Right cardiac atrium (tissue), 5 donors: ENCODE results near the gene SPATA33. TPM values are rescaled to one million over a fixed set of nuclear protein-coding genes. Genes with fewer than 3 reads are reported as not detected.
A peak's percentile ranks its signal among the peaks of the same experiment; 100 is the strongest.

Experiments used
- ATAC-seq, 2 donors: fragments of 200-7000 bp; cut with Tn5 transposase; one replicate each; pipeline versions ENCODE4 v1.8.0 to v1.9.1; 2020; ENCODE audit warnings: moderate library complexity in 2 of 2, mild to moderate bottlenecking in 1 of 2
- DNase-seq, 3 donors: peaks; one replicate each; pipeline ENCODE4 v3.0.0-alpha.2; 2020
- H3K27ac ChIP-seq: one replicate; pipeline ENCODE4 v1.5.1; 2013; ENCODE audit warnings: mild to moderate bottlenecking, low read length, control low read depth, moderate library complexity
- H3K27me3 ChIP-seq: one replicate; pipeline ENCODE4 v1.6.1; 2013; ENCODE audit not compliant: control insufficient read depth, insufficient read depth
- H3K4me1 ChIP-seq: one replicate; pipeline ENCODE4 v1.6.1; 2013; ENCODE audit warnings: low read length; ENCODE audit not compliant: control insufficient read depth, insufficient read depth
- H3K4me3 ChIP-seq: one replicate; pipeline ENCODE4 v1.5.1; 2013; ENCODE audit warnings: low read length, control low read depth
- H3K9me3 ChIP-seq: one replicate; pipeline ENCODE4 v1.6.1; 2013; ENCODE audit warnings: low read length; ENCODE audit not compliant: control insufficient read depth
- WGBS: extraction: QIAGEN DNeasy Blood & Tissue Kit; methylation state at CpG from one replicate; pipeline ENCODE4 v1.1.7; 2013; 5-methylcytosine and 5-hydroxymethylcytosine counted together
- intact Hi-C, 4 donors: fragments of 100-400 bp; cut with DNase I; formaldehyde crosslinking; loops; one replicate each; pipeline versions ENCODE4 v1.11.0 to v1.14.0; 2022 to 2023
- polyA plus RNA-seq: library from polyadenylated mRNA; stranded (reverse); fragments of 200-250 nt; gene quantifications from one replicate; pipeline ENCODE4 v1.2.3, GENCODE V29; 2013
- total RNA-seq, 4 donors: library from RNA; stranded (reverse); fragmentation: NEBNext Ultra II Directional; extraction: Animal tissue kit (Norgen Biotek cat#: 25700); gene quantifications; one replicate each; pipeline ENCODE4 v1.2.1, GENCODE V29; 2021
- donor health status: healthy with polysubstance abuse.
- donor health status: DM: no; HTN: yes; CAD: no.
- donor health status: DM: no; HTN: no; CAD: no.
- donor health status: DM: no; HTN: yes; CAD: no; lungs with severe emphysema.
- donor health status: DM: yes; HTN: yes; CAD: no.

Gene SPATA33
- total and polyA plus RNA-seq, 5 donors: 1.4 to 5.3 (median 2.9) TPM

GRCh38 chr16:89716916-89717687 lies 59.5 kb downstream of the SPATA33 start:
- Histone ChIP-seq H3K27ac (no peak overlapping the region), H3K4me3 (no peak overlapping the region), H3K9me3 (no peaks in the 10 kb centered on the region), H3K27me3 (no peaks in the 10 kb centered on the region), H3K4me1 (peaks cover 3% of the 10 kb centered on the region)
- DNase-seq: peak in 1 of 3 donors; percentile 56
- ATAC-seq: no peak
- intact Hi-C loops: no loop called here
- WGBS: 87% methylated on average over 29 of the region's 29 CpGs

- no peak for DNase-seq
- WGBS: 86% methylated on average over 24 of the region's 24 CpGs
Measured at GRCh38 chr16:89717688-89718505, 60.3 kb downstream of the SPATA33 start.

More at GRCh38 chr16:89717688-89718505, 60.3 kb downstream of the SPATA33 start:
- H3K4me1 ChIP-seq: peaks cover 8% of the 10 kb centered on the region
- no peak overlapping the region for H3K27ac ChIP-seq
- no peak overlapping the region for H3K4me3 ChIP-seq
- no peaks in the 10 kb centered on the region for H3K27me3 ChIP-seq
- intact Hi-C loops: no loop called here
- no peak for ATAC-seq
- no peaks in the 10 kb centered on the region for H3K9me3 ChIP-seq

Other genes starting within 250 kb of the SPATA33 start
- 10 to 100 TPM; 92.6 to 98.9 (median 96.9) TPM for gene ANKRD11, start 167.3 kb upstream of the SPATA33 start, total RNA-seq
- gene ANKRD11, start 167.3 kb upstream of the SPATA33 start, polyA plus RNA-seq: 75.3 TPM
- 100 to 1,000 TPM in 1 of 4 donors, 10 to 100 TPM in 3; 81.9 to 101 (median 88.6) TPM for gene SPG7, start 149.4 kb upstream of the SPATA33 start, total RNA-seq
- 96.7 TPM for gene SPG7, start 149.4 kb upstream of the SPATA33 start, polyA plus RNA-seq
- gene RPL13, start 97.2 kb upstream of the SPATA33 start, total RNA-seq: 1,000 to 10,000 TPM; 1,148 to 1,505 (median 1,262) TPM
- 3,185 TPM for gene RPL13, start 97.2 kb upstream of the SPATA33 start, polyA plus RNA-seq
- gene CPNE7, start 82.1 kb upstream of the SPATA33 start, total RNA-seq: not detected
- gene CPNE7, start 82.1 kb upstream of the SPATA33 start, polyA plus RNA-seq: not detected
- gene DPEP1, start 44.2 kb upstream of the SPATA33 start, total RNA-seq: under 1 TPM in 2 of 4 donors, not detected in 2; 0.31 to 0.53 TPM
- gene DPEP1, start 44.2 kb upstream of the SPATA33 start, polyA plus RNA-seq: 0.18 TPM
- 10 to 100 TPM; 36.2 to 48.8 (median 38.7) TPM for gene CHMP1A, start 128 bp upstream of the SPATA33 start, total RNA-seq
- 35.1 TPM for gene CHMP1A, start 128 bp upstream of the SPATA33 start, polyA plus RNA-seq
- gene CDK10, start 28.9 kb downstream of the SPATA33 start, total RNA-seq: 10 to 100 TPM; 21.4 to 29.7 (median 26.9) TPM
- gene CDK10, start 28.9 kb downstream of the SPATA33 start, polyA plus RNA-seq: 25.7 TPM
- 1 to 10 TPM; 2.3 to 5.2 (median 3.6) TPM for gene SPATA2L, start 43.9 kb downstream of the SPATA33 start, total RNA-seq
- 3.1 TPM for gene SPATA2L, start 43.9 kb downstream of the SPATA33 start, polyA plus RNA-seq
- 10 to 100 TPM; 10.6 to 16.3 (median 14.8) TPM for gene VPS9D1, start 63.1 kb downstream of the SPATA33 start, total RNA-seq
- gene VPS9D1, start 63.1 kb downstream of the SPATA33 start, polyA plus RNA-seq: 18.4 TPM
- gene ZNF276, start 63.7 kb downstream of the SPATA33 start, total RNA-seq: 10 to 100 TPM; 12.4 to 16.2 (median 14.9) TPM
- 12.1 TPM for gene ZNF276, start 63.7 kb downstream of the SPATA33 start, polyA plus RNA-seq
- gene FANCA, start 158.8 kb downstream of the SPATA33 start, total RNA-seq: 1 to 10 TPM; 1.8 to 4.4 (median 2.6) TPM
- 2.4 TPM for gene FANCA, start 158.8 kb downstream of the SPATA33 start, polyA plus RNA-seq
- gene SPIRE2, start 170.6 kb downstream of the SPATA33 start, total RNA-seq: 1 to 10 TPM; 1.7 to 3.1 (median 2.6) TPM
- 1.4 TPM for gene SPIRE2, start 170.6 kb downstream of the SPATA33 start, polyA plus RNA-seq
- gene TCF25, start 215.8 kb downstream of the SPATA33 start, total RNA-seq: 100 to 1,000 TPM in 3 of 4 donors, 10 to 100 TPM in 1; 97.2 to 137 (median 103) TPM
- gene TCF25, start 215.8 kb downstream of the SPATA33 start, polyA plus RNA-seq: 73.5 TPM